Liver (tissue), 2 donors: Measurements from ENCODE around the gene ASB11.

ENCODE experiments used
- FOXA1 ChIP-seq: IDR thresholded peaks from 2 replicates; pipeline ENCODE4 v1.6.1; 2016; ENCODE audit warnings: antibody characterized with exemption
- RAD21 ChIP-seq, 2 donors: IDR thresholded peaks; 2 replicates each; pipeline ENCODE4 v1.6.1; 2016; ENCODE audit warnings: antibody characterized with exemption in 2 of 2, mild to moderate bottlenecking in 2 of 2
- donor health status: healthy.

DNA sequence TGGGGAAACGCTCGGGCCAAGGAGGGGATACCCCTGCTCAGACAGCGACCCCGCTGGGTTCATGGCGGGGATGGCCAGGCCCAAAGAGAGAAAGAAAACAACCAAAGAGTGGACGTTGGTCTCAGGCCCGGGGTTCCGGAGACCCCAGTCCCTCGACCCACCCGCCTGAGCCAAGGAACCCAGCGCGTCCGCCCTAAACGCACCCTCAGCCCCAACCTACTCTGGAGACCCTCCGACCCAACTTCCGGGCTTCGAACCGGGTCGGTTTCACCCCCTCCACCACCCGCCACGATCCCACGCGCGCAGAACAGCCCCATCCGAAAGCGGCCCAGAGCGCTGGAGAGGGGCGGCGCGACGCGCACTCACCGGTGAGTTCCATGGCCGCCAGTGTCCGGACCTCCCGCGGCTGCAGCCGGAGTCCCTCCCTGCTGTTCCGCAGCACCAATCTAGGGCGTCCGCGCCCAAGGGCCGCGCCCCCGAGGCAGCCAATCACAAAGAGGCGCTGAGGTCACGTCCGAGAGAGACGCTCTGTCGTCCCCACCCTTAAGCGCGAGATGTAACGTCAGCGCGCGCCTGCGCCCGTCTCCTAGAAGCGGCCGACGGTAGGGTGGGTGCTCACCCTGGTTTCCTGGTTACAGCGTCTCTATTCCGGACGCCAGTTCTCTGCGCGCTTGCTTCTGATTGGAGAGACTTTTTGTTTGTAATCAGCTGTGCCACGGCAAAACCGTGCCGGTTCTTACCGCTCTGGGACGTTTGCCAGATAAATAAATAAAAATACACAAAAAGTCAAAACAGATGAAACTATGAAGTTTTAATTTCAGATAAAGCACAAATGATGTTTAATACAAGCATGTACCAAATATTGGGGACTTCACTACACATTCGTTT is 19.9 kb upstream of the ASB11 start, which contains the start of gene PIGA:
- TF ChIP-seq FOXA1 (peak; percentile 12), RAD21 (IDR thresholded peaks at IDR 0.05) (peak; percentile 14 to 41)
